Skeletal muscle tissue (tissue), 4 donors: ENCODE results near the gene PLD5. TPM values are rescaled to one million over a fixed set of nuclear protein-coding genes. Genes with fewer than 3 reads are reported as not detected.

Experiments used
- H3K27ac ChIP-seq: one replicate; pipeline ENCODE4 v1.7.0; 2013; ENCODE audit warnings: mild to moderate bottlenecking, low read depth, low read length, inconsistent platforms
- H3K27me3 ChIP-seq, 3 donors: one replicate each; pipeline ENCODE4 v1.7.0; 2013; ENCODE audit warnings: low read length in 3 of 3; ENCODE audit not compliant: control insufficient read depth in 3 of 3, insufficient read depth in 3 of 3
- H3K36me3 ChIP-seq, 3 donors: one replicate each; pipeline ENCODE4 v1.7.0; 2013; ENCODE audit warnings: low read length in 3 of 3; ENCODE audit not compliant: control insufficient read depth in 3 of 3, insufficient read depth in 3 of 3
- H3K4me1 ChIP-seq, 3 donors: one replicate each; pipeline ENCODE4 v1.7.0; 2013; ENCODE audit warnings: low read length in 3 of 3, mild to moderate bottlenecking in 3 of 3; ENCODE audit not compliant: control insufficient read depth in 3 of 3, insufficient read depth in 3 of 3
- H3K4me3 ChIP-seq, 3 donors: one replicate each; pipeline ENCODE4 v1.7.0; 2013; ENCODE audit warnings: low read length in 3 of 3
- H3K9ac ChIP-seq, 3 donors: one replicate each; pipeline ENCODE4 v1.7.0; 2013; ENCODE audit warnings: low read length in 3 of 3, mild to moderate bottlenecking in 3 of 3, moderate library complexity in 2 of 3, low read depth in 1 of 3
- H3K9me3 ChIP-seq, 3 donors: one replicate each; pipeline ENCODE4 v1.7.0; 2013; ENCODE audit warnings: low read length in 3 of 3; ENCODE audit not compliant: control insufficient read depth in 3 of 3
- total RNA-seq: library from RNA; depleted of rRNA; stranded (reverse); fragments of >200 nt; gene quantifications from one replicate; pipeline ENCODE4 v1.2.3, GENCODE V29; 2014
- donor health status: Osteomylitis.

PLD5 gene
- total RNA-seq: 0.52 TPM

- Histone ChIP-seq H3K36me3 (no peaks in the 10 kb centered on the region), H3K9ac (no peak within 1 kb of the TSS), H3K27me3 (peaks cover 36 to 50% (median 38%) of the 10 kb centered on the region in 3 donors), H3K4me1 (peaks cover 12 to 17% (median 16%) of the 10 kb centered on the region in 3 donors), H3K9me3 (no peaks in the 10 kb centered on the region), H3K27ac (no peak within 1 kb of the TSS), H3K4me3 (peak within 1 kb of the TSS; percentile 38 to 45 (median 43))
Observed at GRCh38 chr1:242524571-242525359, at the start of gene PLD5. Gene PLD5 (minus strand): TSS chr1:242524697.

GRCh38 chr1:242569867-242570266 lies 45.4 kb upstream of the PLD5 start:
- no peak overlapping the region for H3K9ac ChIP-seq
- no peaks in the 10 kb centered on the region for H3K36me3 ChIP-seq
- no peak overlapping the region for H3K27ac ChIP-seq
- peaks cover 0 to 4% (median 0%) of the 10 kb centered on the region in 3 donors for H3K9me3 ChIP-seq
- H3K27me3 ChIP-seq: no peaks in the 10 kb centered on the region
- no peaks in the 10 kb centered on the region for H3K4me1 ChIP-seq
- H3K4me3 ChIP-seq: no peak overlapping the region

GRCh38 chr1:242568666-242569065 lies 44.2 kb upstream of the PLD5 start:
- peaks cover 0 to 4% (median 0%) of the 10 kb centered on the region in 3 donors for H3K9me3 ChIP-seq
- no peaks in the 10 kb centered on the region for H3K36me3 ChIP-seq
- no peak overlapping the region for H3K4me3 ChIP-seq
- no peak overlapping the region for H3K27ac ChIP-seq
- no peak overlapping the region for H3K9ac ChIP-seq
- no peaks in the 10 kb centered on the region for H3K27me3 ChIP-seq
- no peaks in the 10 kb centered on the region for H3K4me1 ChIP-seq

GRCh38 chr1:242567596-242567995 lies 43.1 kb upstream of the PLD5 start:
- Histone ChIP-seq H3K4me1 (no peaks in the 10 kb centered on the region), H3K4me3 (no peak overlapping the region), H3K9ac (no peak overlapping the region), H3K27ac (no peak overlapping the region), H3K27me3 (no peaks in the 10 kb centered on the region), H3K9me3 (peaks cover 0 to 4% (median 0%) of the 10 kb centered on the region in 3 donors), H3K36me3 (no peaks in the 10 kb centered on the region)

GRCh38 chr1:242556759-242557158 lies 32.3 kb upstream of the PLD5 start:
- H3K27me3 ChIP-seq: no peaks in the 10 kb centered on the region
- no peak overlapping the region for H3K27ac ChIP-seq
- no peaks in the 10 kb centered on the region for H3K9me3 ChIP-seq
- no peaks in the 10 kb centered on the region for H3K36me3 ChIP-seq
- no peak overlapping the region for H3K4me3 ChIP-seq
- H3K9ac ChIP-seq: no peak overlapping the region
- no peaks in the 10 kb centered on the region for H3K4me1 ChIP-seq

- Histone ChIP-seq H3K27ac (no peak overlapping the region), H3K27me3 (no peaks in the 10 kb centered on the region), H3K4me1 (no peaks in the 10 kb centered on the region), H3K9me3 (no peaks in the 10 kb centered on the region), H3K4me3 (no peak overlapping the region), H3K9ac (no peak overlapping the region), H3K36me3 (no peaks in the 10 kb centered on the region)
Observed at GRCh38 chr1:242556276-242556675, 31.8 kb upstream of the PLD5 start.

- Histone ChIP-seq H3K36me3 (no peaks in the 10 kb centered on the region), H3K9me3 (no peaks in the 10 kb centered on the region), H3K9ac (no peak overlapping the region), H3K27ac (no peak overlapping the region), H3K27me3 (no peaks in the 10 kb centered on the region), H3K4me3 (no peak overlapping the region), H3K4me1 (no peaks in the 10 kb centered on the region)
Observed at GRCh38 chr1:242554577-242554976, 30.1 kb upstream of the PLD5 start.

GRCh38 chr1:242546849-242547729 lies 22.6 kb upstream of the PLD5 start:
- H3K9me3 ChIP-seq: no peaks in the 10 kb centered on the region
- H3K4me3 ChIP-seq: no peak overlapping the region
- H3K27ac ChIP-seq: no peak overlapping the region
- H3K36me3 ChIP-seq: no peaks in the 10 kb centered on the region
- no peak overlapping the region for H3K9ac ChIP-seq
- no peaks in the 10 kb centered on the region for H3K4me1 ChIP-seq
- H3K27me3 ChIP-seq: no peaks in the 10 kb centered on the region

GRCh38 chr1:242546441-242546840 lies 21.9 kb upstream of the PLD5 start:
- Histone ChIP-seq H3K27me3 (no peaks in the 10 kb centered on the region), H3K36me3 (no peaks in the 10 kb centered on the region), H3K4me3 (no peak overlapping the region), H3K4me1 (no peaks in the 10 kb centered on the region), H3K27ac (no peak overlapping the region), H3K9ac (no peak overlapping the region), H3K9me3 (no peaks in the 10 kb centered on the region)

- H3K27ac ChIP-seq: no peak overlapping the region
- H3K27me3 ChIP-seq: no peaks in the 10 kb centered on the region
- H3K4me1 ChIP-seq: no peaks in the 10 kb centered on the region
- no peaks in the 10 kb centered on the region for H3K9me3 ChIP-seq
- H3K36me3 ChIP-seq: no peaks in the 10 kb centered on the region
- H3K4me3 ChIP-seq: no peak overlapping the region
- no peak overlapping the region for H3K9ac ChIP-seq
Observed at GRCh38 chr1:242544071-242544470, 19.6 kb upstream of the PLD5 start.
